Measurements from ENCODE around the gene GNG2. TPM values are rescaled to one million over a fixed set of nuclear protein-coding genes. Genes with fewer than 3 reads are reported as not detected.
A peak's percentile ranks its signal among the peaks of the same experiment; 100 is the strongest.

The GNG2 gene
- total RNA-seq, 2 donors from 2014 or later = 47.9 to 51.6 TPM

DNA sequence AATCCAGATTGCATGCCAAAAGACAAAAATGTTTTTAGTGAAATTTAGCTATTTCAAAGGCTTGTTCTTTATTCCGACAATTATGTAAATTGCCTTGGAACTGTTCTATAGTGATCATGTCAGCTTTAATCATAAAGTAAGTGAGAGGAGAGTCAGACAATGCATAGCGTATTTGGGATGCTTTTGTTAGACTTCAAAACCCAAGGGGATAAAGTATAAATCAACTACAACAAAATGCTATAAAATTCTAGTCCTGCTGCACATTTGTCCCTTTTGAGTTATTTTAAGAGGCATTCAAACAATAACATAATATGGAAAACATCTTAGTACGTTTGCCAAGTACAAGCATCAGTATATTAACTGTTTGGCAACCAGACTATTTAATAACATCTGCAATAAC lies 140.3 kb downstream of the GNG2 start:
- peaks cover 77% of the 10 kb centered on the region for H3K36me3 Mint-ChIP-seq (ENCODE audit: low read depth)
- H3K9me3 Mint-ChIP-seq = no peaks in the 10 kb centered on the region

DNA sequence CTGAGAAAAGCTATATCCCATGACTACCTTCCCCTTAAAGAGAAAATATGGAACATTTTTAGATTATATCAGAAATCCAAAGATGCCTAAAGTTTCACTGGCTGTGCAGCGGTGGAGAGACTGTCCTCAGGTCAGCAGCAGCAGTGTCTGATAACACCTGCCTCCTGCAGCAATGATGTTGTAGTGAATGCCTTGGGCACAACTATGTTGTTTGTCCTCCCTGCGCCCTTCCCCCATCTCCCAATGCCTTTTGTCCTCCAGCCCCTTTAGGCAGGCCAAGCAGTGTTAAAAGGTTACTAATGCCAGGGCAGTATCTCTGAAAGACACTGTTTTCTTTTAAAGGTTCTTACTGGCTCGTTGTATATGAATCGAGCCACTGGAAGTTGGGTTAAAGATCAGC lies 142.1 kb downstream of the GNG2 start:
- peaks cover 11% of the 10 kb centered on the region for H3K4me1 ChIP-seq (ENCODE audit: control insufficient read depth, insufficient read depth, low read length)
- H3K9me3 ChIP-seq (ENCODE audit: control insufficient read depth, low read length) = no peaks in the 10 kb centered on the region
- peak overlapping the region; percentile 64 for H3K27ac Mint-ChIP-seq
- H3K27me3 ChIP-seq (ENCODE audit: control insufficient read depth, insufficient read depth, low read length, poor library complexity, severe bottlenecking) = no peaks in the 10 kb centered on the region
- H3K9me3 Mint-ChIP-seq = no peaks in the 10 kb centered on the region
- no peaks in the 10 kb centered on the region for H3K27me3 Mint-ChIP-seq (ENCODE audit: insufficient read depth)
- peaks cover 77% of the 10 kb centered on the region for H3K36me3 Mint-ChIP-seq (ENCODE audit: low read depth)
- no peak overlapping the region for H3K9ac ChIP-seq (ENCODE audit: extremely low read depth, low read length, poor library complexity, severe bottlenecking)
- WGBS, 2 experiments (ENCODE audit: insufficient coverage in 1 of 2, insufficient read length in 1 of 2) = 97% methylated on average over 4 of the region's 4 CpGs; no CpG with 5 or more reads in 1 of the 2 experiments
- TF ChIP-seq, protein P1, sequence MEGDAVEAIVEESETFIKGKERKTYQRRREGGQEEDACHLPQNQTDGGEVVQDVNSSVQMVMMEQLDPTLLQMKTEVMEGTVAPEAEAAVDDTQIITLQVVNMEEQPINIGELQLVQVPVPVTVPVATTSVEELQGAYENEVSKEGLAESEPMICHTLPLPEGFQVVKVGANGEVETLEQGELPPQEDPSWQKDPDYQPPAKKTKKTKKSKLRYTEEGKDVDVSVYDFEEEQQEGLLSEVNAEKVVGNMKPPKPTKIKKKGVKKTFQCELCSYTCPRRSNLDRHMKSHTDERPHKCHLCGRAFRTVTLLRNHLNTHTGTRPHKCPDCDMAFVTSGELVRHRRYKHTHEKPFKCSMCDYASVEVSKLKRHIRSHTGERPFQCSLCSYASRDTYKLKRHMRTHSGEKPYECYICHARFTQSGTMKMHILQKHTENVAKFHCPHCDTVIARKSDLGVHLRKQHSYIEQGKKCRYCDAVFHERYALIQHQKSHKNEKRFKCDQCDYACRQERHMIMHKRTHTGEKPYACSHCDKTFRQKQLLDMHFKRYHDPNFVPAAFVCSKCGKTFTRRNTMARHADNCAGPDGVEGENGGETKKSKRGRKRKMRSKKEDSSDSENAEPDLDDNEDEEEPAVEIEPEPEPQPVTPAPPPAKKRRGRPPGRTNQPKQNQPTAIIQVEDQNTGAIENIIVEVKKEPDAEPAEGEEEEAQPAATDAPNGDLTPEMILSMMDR (conservative IDR thresholded peaks at IDR 0.05) = no peak
- no peak overlapping the region for H3K4me3 ChIP-seq (ENCODE audit: low read length)
- H3K4me3 Mint-ChIP-seq = no peak overlapping the region
- peaks cover 21% of the 10 kb centered on the region for H3K4me1 Mint-ChIP-seq
- peaks cover 100% of the 10 kb centered on the region for H3K36me3 ChIP-seq (ENCODE audit: control insufficient read depth, insufficient read depth, low read length)
- no peak for DNase-seq
- no peak overlapping the region for H3K27ac ChIP-seq (ENCODE audit: low read depth, low read length)

More for the DNA sequence above, 140.3 kb downstream of the GNG2 start:
- DNase-seq = no peak
- Histone ChIP-seq H3K36me3 (ENCODE audit: control insufficient read depth, insufficient read depth, low read length) (peaks cover 100% of the 10 kb centered on the region), H3K27ac (ENCODE audit: low read depth, low read length) (no peak overlapping the region), H3K4me1 (ENCODE audit: control insufficient read depth, insufficient read depth, low read length) (peaks cover 11% of the 10 kb centered on the region), H3K4me3 (ENCODE audit: low read length) (no peak overlapping the region), H3K9ac (ENCODE audit: extremely low read depth, low read length, poor library complexity, severe bottlenecking) (no peak overlapping the region), H3K27me3 (ENCODE audit: control insufficient read depth, insufficient read depth, low read length, poor library complexity, severe bottlenecking) (no peaks in the 10 kb centered on the region), H3K9me3 (ENCODE audit: control insufficient read depth, low read length) (no peaks in the 10 kb centered on the region)
- peaks cover 16% of the 10 kb centered on the region for H3K4me1 Mint-ChIP-seq
- H3K27ac Mint-ChIP-seq = no peak overlapping the region
- TF ChIP-seq, protein P1 (conservative IDR thresholded peaks at IDR 0.05) = no peak
- H3K4me3 Mint-ChIP-seq = no peak overlapping the region
- H3K27me3 Mint-ChIP-seq (ENCODE audit: insufficient read depth) = no peaks in the 10 kb centered on the region
- 93 to 100% methylated on average over 1 to 2 of the region's 3 CpGs for WGBS, 2 experiments (ENCODE audit: insufficient coverage in 1 of 2, insufficient read length in 1 of 2)

DNA sequence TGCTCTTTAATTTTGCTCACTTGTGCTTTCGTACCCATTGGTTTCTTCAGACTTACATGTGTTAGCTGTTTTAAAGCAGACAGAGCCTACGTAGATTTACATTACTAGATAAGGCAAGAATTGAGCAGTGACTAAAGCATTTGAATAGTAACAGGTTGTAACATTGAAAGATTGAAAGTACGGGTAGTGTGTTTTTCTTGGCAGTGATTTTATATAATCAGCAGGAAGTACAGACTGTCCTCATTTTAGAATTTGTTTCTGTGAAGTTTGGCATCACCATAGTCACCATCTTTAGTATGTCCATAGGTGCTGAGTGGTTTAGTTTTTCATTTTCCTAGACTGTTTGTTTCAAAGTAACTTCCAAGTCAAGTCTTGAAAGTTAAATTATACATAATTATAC lies 142.9 kb downstream of the GNG2 start:
- Mint-ChIP-seq H3K27ac (no peak overlapping the region), H3K4me3 (no peak overlapping the region), H3K36me3 (ENCODE audit: low read depth) (peaks cover 82% of the 10 kb centered on the region), H3K9me3 (no peaks in the 10 kb centered on the region), H3K4me1 (peaks cover 21% of the 10 kb centered on the region), H3K27me3 (ENCODE audit: insufficient read depth) (no peaks in the 10 kb centered on the region)
- Histone ChIP-seq H3K4me1 (ENCODE audit: control insufficient read depth, insufficient read depth, low read length) (peaks cover 11% of the 10 kb centered on the region), H3K4me3 (ENCODE audit: low read length) (no peak overlapping the region), H3K27ac (ENCODE audit: low read depth, low read length) (no peak overlapping the region), H3K36me3 (ENCODE audit: control insufficient read depth, insufficient read depth, low read length) (peaks cover 100% of the 10 kb centered on the region), H3K9me3 (ENCODE audit: control insufficient read depth, low read length) (no peaks in the 10 kb centered on the region), H3K9ac (ENCODE audit: extremely low read depth, low read length, poor library complexity, severe bottlenecking) (no peak overlapping the region), H3K27me3 (ENCODE audit: control insufficient read depth, insufficient read depth, low read length, poor library complexity, severe bottlenecking) (no peaks in the 10 kb centered on the region)
- WGBS, 2 experiments (ENCODE audit: insufficient coverage in 1 of 2, insufficient read length in 1 of 2) = 92 to 93% methylated on average over 3 of the region's 3 CpGs
- DNase-seq = no peak
- TF ChIP-seq, protein P1 (conservative IDR thresholded peaks at IDR 0.05) = no peak
